HepG2 (cell line): ENCODE results near the gene MYO16. TPM values are rescaled to one million over a fixed set of nuclear protein-coding genes. Genes with fewer than 3 reads are reported as not detected.
"Not testable (repeated sequence)": the region's sequence is repeated elsewhere in the genome, so short reads cannot be mapped to it uniquely, and the experiment has no call there.

Experiments used
- ATAC-seq: fragments of 200-7000 bp; cut with Tn5 transposase; 3 replicates; pipeline ENCODE4 v1.9.1; 2020; ENCODE audit warnings: mild to moderate bottlenecking, moderate library complexity
- BruUV-seq: library from RNA; stranded (reverse); fragments of 400-500 nt; replicated peaks from 2 replicates; lab custom pipeline; 2021; lab: Mats Ljungman, UMichigan
- CTCF ChIA-PET: fragments of 300-600 bp; formaldehyde crosslinking; extraction: SDS; loops from one replicate; lab custom pipeline; 2021; ENCODE audit warnings: low total read pairs, inconsistent platforms, low intra/inter-chr PET ratio; lab: Yijun Ruan, JAX
- POLR2A ChIA-PET: fragments of 350-600 bp; sonication (Branson Sonifier 250); formaldehyde crosslinking; loops from one replicate; lab custom pipeline; 2020; ENCODE audit warnings: antibody characterized with exemption, inconsistent platforms; lab: Yijun Ruan, JAX
- DNase-seq: peaks from one replicate; pipeline ENCODE4 v3.0.0-alpha.2; 2015; ENCODE audit warnings: low spot score
- FAIRE-seq: peaks from 3 replicates; lab custom pipeline; 2011; peaks lifted over from hg19 to GRCh38; lab: Jason Lieb, UNC
- H2AFZ ChIP-seq: one replicate; pipeline ENCODE4 v1.6.1; 2011; ENCODE audit warnings: low read length, inconsistent platforms
- H3K27ac ChIP-seq: fragments of 300-600 bp; 3 replicates; pipeline ENCODE4 v1.8.0; 2011; ENCODE audit warnings: mixed run types, mild to moderate bottlenecking, mixed read lengths, low read length, inconsistent platforms; ENCODE audit not compliant: insufficient read depth; ENCODE audit errors: extremely low read length
- H3K27me3 ChIP-seq, 2 experiments: fragments of 200-600 bp in 1 of 2; 2 replicates in 1 of 2; 3 replicates in 1 of 2; pipeline versions ENCODE4 v1.6.0 to v1.8.0; 2011; ENCODE audit warnings: low read length in 2 of 2, mild to moderate bottlenecking in 2 of 2, moderate library complexity in 2 of 2, inconsistent platforms in 1 of 2; ENCODE audit not compliant: insufficient read depth in 2 of 2, control insufficient read depth in 1 of 2
- H3K36me3 ChIP-seq, 2 experiments: fragments of 200-600 bp in 1 of 2; replicated peaks in 1 of 2; 2 replicates in 1 of 2; 3 replicates in 1 of 2; pipeline versions ENCODE4 v1.5.1 to v1.8.0; 2011; ENCODE audit warnings: low read length in 2 of 2, inconsistent platforms in 1 of 2; ENCODE audit not compliant: insufficient read depth in 2 of 2, control insufficient read depth in 1 of 2
- H3K4me1 ChIP-seq: 2 replicates; pipeline ENCODE4 v1.5.1; 2012; ENCODE audit warnings: low read length, inconsistent platforms; ENCODE audit not compliant: insufficient read depth
- H3K4me2 ChIP-seq: 2 replicates; pipeline ENCODE4 v1.6.0; 2011; ENCODE audit warnings: low read depth, low read length, inconsistent platforms
- H3K4me3 ChIP-seq, 3 experiments: fragments of 200-600 bp in 1 of 3; sonication (generic), shearing (Covaris generic) in 1 of 3; replicated peaks in 1 of 3; 2 replicates each; pipeline ENCODE4 v1.5.1; 2011 to 2016; ENCODE audit warnings: low read length in 3 of 3, inconsistent platforms in 2 of 3, low read depth in 2 of 3, mild to moderate bottlenecking in 2 of 3, control low read depth in 1 of 3, mixed read lengths in 1 of 3; ENCODE audit not compliant: insufficient read depth in 1 of 3
- H3K79me2 ChIP-seq: one replicate; pipeline ENCODE4 v1.6.1; 2011; ENCODE audit warnings: low read length, inconsistent platforms; ENCODE audit not compliant: insufficient read depth
- H3K9ac ChIP-seq: 2 replicates; pipeline ENCODE4 v1.6.0; 2011; ENCODE audit warnings: mild to moderate bottlenecking, low read depth, low read length, inconsistent platforms; ENCODE audit not compliant: insufficient read depth
- H3K9me3 ChIP-seq: 2 replicates; pipeline ENCODE4 v1.5.1; 2012; ENCODE audit warnings: mild to moderate bottlenecking, low read length
- H4K20me1 ChIP-seq: 2 replicates; pipeline ENCODE4 v1.6.0; 2011; ENCODE audit warnings: inconsistent platforms, mild to moderate bottlenecking, low read length, moderate library complexity; ENCODE audit not compliant: insufficient read depth
- HMGA1 ChIP-seq: sonication (generic); formaldehyde crosslinking; conservative IDR thresholded peaks from 2 replicates; pipeline ENCODE4 v1.4.0; 2020; ENCODE audit warnings: missing genetic modification reagents
- MIXL1 ChIP-seq: IDR thresholded peaks from 2 replicates; pipeline ENCODE4 v1.6.1; 2016
- SMARCC2 ChIP-seq: fragments of 450-650 bp; IDR thresholded peaks from 2 replicates; pipeline ENCODE4 v1.6.1; 2017; ENCODE audit warnings: antibody characterized with exemption, mild to moderate bottlenecking
- ZNF563 ChIP-seq: sonication (generic); formaldehyde crosslinking; IDR thresholded peaks from 2 replicates; pipeline ENCODE4 v1.8.0; 2022; ENCODE audit warnings: mild to moderate bottlenecking, moderate library complexity, missing genetic modification reagents
- WGBS: methylation state at CpG from one replicate; pipeline ENCODE4 v1.1.6; 2017; ENCODE audit warnings: low lambda C conversion rate; 5-methylcytosine and 5-hydroxymethylcytosine counted together
- in situ Hi-C: cut with HindIII; loops from 2 replicates; pipeline ENCODE4 v1.10.0; 2017; ENCODE audit warnings: low pct_unique_long_range_greater_than_20kb; ENCODE audit not compliant: extremely low pct_ligation_motif_present
- intact Hi-C: fragments of 100-400 bp; cut with micrococcal nuclease; formaldehyde crosslinking; loops from one replicate; pipeline ENCODE4 v1.10.0; 2022; ENCODE audit not compliant: unreplicated experiment
- polyA plus RNA-seq, 8 experiments: library from polyadenylated mRNA; depleted of rRNA in 3 of 8; stranded (reverse) in 7 of 8; unstranded in 1 of 8; fragments of >200 nt; fragmentation: Illumina TruSeq in 4 of 8; extraction: Trizol in 4 of 8; gene quantifications; 2 replicates each; pipeline versions ENCODE4 v1.2.1 to v1.2.3, GENCODE V29; 2011 to 2016; ENCODE audit warnings: low read depth in 4 of 8, missing spikeins in 1 of 8, mixed read lengths in 1 of 8; ENCODE audit not compliant: insufficient read depth in 1 of 8
- total RNA-seq, 5 experiments: library from RNA; depleted of rRNA; stranded (reverse); fragments of >200 nt; fragmentation: Illumina TruSeq; extraction: Trizol; gene quantifications; 2 replicates each; pipeline ENCODE4 v1.2.3, GENCODE V29; 2016; ENCODE audit warnings: low read depth in 1 of 5

MYO16 gene
- total and polyA plus RNA-seq, 2 of the 13 experiments (the other 11 are each of a cell fraction or from before 2014, with no cell fraction given), result not detected

DNA sequence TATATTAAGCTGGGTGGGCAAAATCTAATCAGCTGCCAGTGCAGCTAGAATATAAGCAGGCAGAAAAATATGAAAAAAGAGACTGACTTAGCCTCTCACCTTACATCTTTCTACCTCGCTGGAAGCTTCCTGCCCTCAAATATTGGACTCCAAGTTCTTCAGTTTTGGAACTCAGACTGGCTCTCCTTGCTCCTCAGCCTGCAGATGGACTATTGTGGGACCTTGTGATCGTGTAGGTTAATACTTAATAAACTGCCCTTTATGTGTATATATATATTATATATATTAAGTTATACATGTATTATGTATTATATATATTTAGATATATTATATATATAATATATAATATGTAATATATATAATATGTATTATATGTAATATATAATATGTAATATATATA is 588.1 kb downstream of the MYO16 start:
- H3K9ac ChIP-seq, intact Hi-C loops, ATAC-seq, in situ Hi-C loops, H4K20me1 ChIP-seq, H3K36me3 ChIP-seq, H3K4me2 ChIP-seq, FAIRE-seq, H3K27ac ChIP-seq, H3K4me3 ChIP-seq, POLR2A ChIA-PET, H3K4me1 ChIP-seq, H3K27me3 ChIP-seq, DNase-seq, H3K79me2 ChIP-seq, CTCF ChIA-PET, BruUV-seq, H2AFZ ChIP-seq: not testable (repeated sequence)
- H3K9me3 ChIP-seq, result peaks cover 16% of the 10 kb centered on the region
- 7% methylated on average over 2 of the region's 2 CpGs for WGBS

GRCh38 chr13:109220631-109221030 is 591.2 kb downstream of the MYO16 start:
- Histone ChIP-seq H3K27ac (no peak overlapping the region), H4K20me1 (no peaks in the 10 kb centered on the region), H3K9ac (no peak overlapping the region), H3K79me2 (no peaks in the 10 kb centered on the region), H2AFZ (no peak overlapping the region), H3K36me3 (no peaks in the 10 kb centered on the region), H3K4me1 (no peaks in the 10 kb centered on the region), H3K4me3 (no peak overlapping the region), H3K9me3 (peaks cover 39% of the 10 kb centered on the region), H3K4me2 (no peak overlapping the region), H3K27me3 (no peaks in the 10 kb centered on the region)
- in situ Hi-C loops, result no loop called here
- ChIA-PET POLR2A (no interaction called here), CTCF (no interaction called here)
- intact Hi-C loops, result no loop called here
- ATAC-seq, result no peak
- FAIRE-seq, result no peak
- no peak for DNase-seq
- BruUV-seq, result no TSS peak
- 0% methylated on average over 1 of the region's 3 CpGs for WGBS
- TF ChIP-seq ZNF563 (CRISPR knock-in tag) (no peak), SMARCC2 (no peak), MIXL1 (no peak), HMGA1 (CRISPR knock-in tag) (no peak)
